H1 (cell line): ENCODE measurements around the gene CCDC182. TPM values are rescaled to one million over a fixed set of nuclear protein-coding genes. Genes with fewer than 3 reads are reported as not detected.

Experiments
- CTCF ChIP-seq, 3 experiments: IDR thresholded peaks; 1 replicate in 2 of 3; 2 replicates in 1 of 3; pipeline versions ENCODE4 v1.5.1 to v1.6.1; 2011; ENCODE audit warnings: low read length in 3 of 3, mild to moderate bottlenecking in 3 of 3, inconsistent platforms in 2 of 3, low read depth in 1 of 3, moderate library complexity in 1 of 3; ENCODE audit not compliant: insufficient read depth in 1 of 3; ENCODE audit errors: control extremely low read depth in 1 of 3
- polyA plus RNA-seq, 7 experiments: library from polyadenylated mRNA; depleted of rRNA in 3 of 7; stranded (reverse) in 5 of 7; unstranded in 2 of 7; fragments of >200 nt in 5 of 7; fragments of 200-250 nt in 2 of 7; gene quantifications; 1 replicate in 5 of 7; 2 replicates in 1 of 7; 4 replicates in 1 of 7; pipeline versions ENCODE4 v1.2.1 to v1.2.3, GENCODE V29; 2011 to 2013; ENCODE audit warnings: missing spikeins in 2 of 7, mixed read lengths in 2 of 7
- total RNA-seq: library from RNA; stranded (reverse); fragmentation: NEBNext Ultra II Directional; extraction: Animal tissue kit (Norgen Biotek cat#: 25700); gene quantifications from 2 replicates; pipeline ENCODE4 v1.2.1, GENCODE V29; 2021

CCDC182 gene
- total and polyA plus RNA-seq, 2 of the 8 experiments (the other 6 are each of a cell fraction or from before 2014, with no cell fraction given), result not detected

GRCh38 chr17:57747221-57748017 is 2.3 kb upstream of the CCDC182 start (continued):
- TF ChIP-seq CTCF (IDR thresholded peaks at IDR 0.05; ENCODE audit: control extremely low read depth in 1 of 3, insufficient read depth in 1 of 3, low read depth in 1 of 3, low read length in 3 of 3), result peak; percentile 48 to 76 (median 69)
